Stimulated activated naive CD8-positive, alpha-beta T cell treated with anti-CD3 and anti-CD28 coated beads, Interleukin-15, Interleukin-2, amounts not matched to agents 100 ng/mL and 50 ng/mL, for 24 hours (primary cell): Measurements from ENCODE around the gene RGCC.
"Not testable (repeated sequence)": the region's sequence is repeated elsewhere in the genome, so short reads cannot be mapped to it uniquely, and the experiment has no call there.

Source experiments
- H3K27ac Mint-ChIP-seq: one replicate; pipeline ENCODE4 v1.8.0; 2021; ENCODE audit warnings: mild to moderate bottlenecking, mixed read lengths
- H3K27me3 Mint-ChIP-seq: one replicate; pipeline ENCODE4 v1.8.0; 2021; ENCODE audit warnings: mixed read lengths
- H3K36me3 Mint-ChIP-seq: one replicate; pipeline ENCODE4 v1.8.0; 2021; ENCODE audit warnings: low read depth, mixed read lengths
- H3K4me1 Mint-ChIP-seq: one replicate; pipeline ENCODE4 v1.8.0; 2021; ENCODE audit warnings: low read depth, mixed read lengths
- H3K4me3 Mint-ChIP-seq: one replicate; pipeline ENCODE4 v1.8.0; 2021; ENCODE audit warnings: mild to moderate bottlenecking, mixed read lengths
- H3K9me3 Mint-ChIP-seq: one replicate; pipeline ENCODE4 v1.8.0; 2021; ENCODE audit warnings: mixed read lengths

Gene RGCC

DNA sequence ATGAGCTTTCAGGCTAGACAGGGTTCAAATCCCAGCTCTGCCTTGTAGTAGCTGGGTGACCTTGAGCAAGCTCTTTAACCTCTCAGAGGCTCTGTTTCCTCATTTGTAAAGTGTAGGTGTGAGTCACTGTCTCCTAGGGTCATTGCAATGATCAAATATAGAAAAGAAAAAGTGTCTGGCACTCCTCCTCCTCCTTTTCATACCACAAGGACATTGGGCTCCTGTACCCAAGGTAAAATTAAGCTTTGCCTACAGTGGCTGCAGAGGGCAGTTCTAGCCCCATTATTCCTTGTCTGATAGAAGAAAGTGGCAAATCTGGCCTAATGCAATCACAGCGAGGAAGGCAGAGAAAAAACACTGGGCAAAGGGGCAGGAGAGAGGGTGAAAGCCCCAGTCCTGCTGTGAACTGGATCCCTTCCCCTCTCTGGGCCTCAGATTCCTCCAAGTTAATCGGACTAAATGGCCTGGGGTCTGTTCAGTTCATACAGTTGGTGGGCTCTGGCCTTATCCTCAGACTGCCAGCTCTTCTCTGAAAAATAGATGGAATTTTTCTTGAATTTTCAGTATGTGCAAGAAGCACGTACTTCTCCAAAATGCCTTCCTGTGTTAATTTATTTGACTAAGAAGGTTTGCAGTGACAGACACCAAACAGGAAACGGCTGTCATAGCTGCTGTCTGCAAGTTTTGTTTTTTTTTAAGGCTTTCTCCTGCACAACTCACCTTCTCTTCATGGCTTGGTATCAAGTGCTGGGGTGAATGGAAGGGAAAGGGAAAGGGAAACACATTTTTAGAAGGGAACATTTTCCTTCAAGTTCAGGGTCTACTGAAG, 35.3 kb downstream of the RGCC start:
- no peaks in the 10 kb centered on the region for H3K36me3 Mint-ChIP-seq
- peaks cover 91% of the 10 kb centered on the region for H3K4me1 Mint-ChIP-seq
- no peaks in the 10 kb centered on the region for H3K27me3 Mint-ChIP-seq
- H3K27ac Mint-ChIP-seq = peak overlapping the region; percentile 85
- H3K9me3 Mint-ChIP-seq = no peaks in the 10 kb centered on the region
- peak overlapping the region; percentile 64 for H3K4me3 Mint-ChIP-seq

DNA sequence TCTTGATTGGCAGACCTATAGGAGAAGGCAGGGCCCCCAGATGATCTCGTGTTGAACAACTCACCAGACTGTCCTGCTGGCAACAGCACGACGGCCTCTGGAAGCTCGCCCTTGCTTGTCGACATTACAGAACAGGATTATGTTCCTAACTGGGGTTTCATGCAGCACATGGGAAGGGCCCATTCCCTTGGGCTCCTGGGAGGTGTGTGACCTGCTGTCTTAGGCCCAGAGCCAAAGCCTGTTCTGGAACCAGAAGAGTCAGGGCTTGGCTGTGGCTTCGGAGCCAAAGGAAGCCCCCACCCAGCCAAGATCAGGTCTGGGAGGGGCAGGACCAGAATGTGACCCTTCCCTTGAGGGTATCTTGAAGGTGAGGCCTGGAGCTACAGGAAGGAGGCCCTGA, 36.9 kb downstream of the RGCC start:
- H3K27me3 Mint-ChIP-seq = no peaks in the 10 kb centered on the region
- no peaks in the 10 kb centered on the region for H3K9me3 Mint-ChIP-seq
- H3K27ac Mint-ChIP-seq = peak overlapping the region; percentile 57
- no peaks in the 10 kb centered on the region for H3K36me3 Mint-ChIP-seq
- no peak overlapping the region for H3K4me3 Mint-ChIP-seq
- peaks cover 91% of the 10 kb centered on the region for H3K4me1 Mint-ChIP-seq

DNA sequence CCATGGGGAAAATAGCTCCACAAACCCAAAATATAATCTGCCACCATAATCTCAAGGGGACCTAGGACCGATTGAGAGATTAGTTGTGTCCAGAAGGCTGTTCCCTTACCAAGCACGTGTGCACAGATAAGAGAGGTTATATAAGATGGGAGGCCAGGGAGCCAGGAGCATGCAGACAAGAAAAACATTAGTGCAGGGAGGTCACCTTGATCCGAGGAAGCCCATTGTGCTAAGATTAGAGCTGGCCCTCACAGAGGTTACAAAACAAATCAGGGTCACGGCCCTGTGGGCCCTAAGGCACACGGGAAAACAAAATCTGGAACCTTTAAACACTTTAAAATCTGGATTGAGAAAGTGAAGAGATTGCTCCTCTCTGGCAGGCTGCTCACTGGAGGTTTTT, 37.7 kb downstream of the RGCC start:
- Mint-ChIP-seq H3K27me3 (no peaks in the 10 kb centered on the region), H3K4me3 (no peak overlapping the region), H3K27ac (no peak overlapping the region), H3K9me3 (no peaks in the 10 kb centered on the region), H3K36me3 (no peaks in the 10 kb centered on the region), H3K4me1 (peaks cover 91% of the 10 kb centered on the region)

DNA sequence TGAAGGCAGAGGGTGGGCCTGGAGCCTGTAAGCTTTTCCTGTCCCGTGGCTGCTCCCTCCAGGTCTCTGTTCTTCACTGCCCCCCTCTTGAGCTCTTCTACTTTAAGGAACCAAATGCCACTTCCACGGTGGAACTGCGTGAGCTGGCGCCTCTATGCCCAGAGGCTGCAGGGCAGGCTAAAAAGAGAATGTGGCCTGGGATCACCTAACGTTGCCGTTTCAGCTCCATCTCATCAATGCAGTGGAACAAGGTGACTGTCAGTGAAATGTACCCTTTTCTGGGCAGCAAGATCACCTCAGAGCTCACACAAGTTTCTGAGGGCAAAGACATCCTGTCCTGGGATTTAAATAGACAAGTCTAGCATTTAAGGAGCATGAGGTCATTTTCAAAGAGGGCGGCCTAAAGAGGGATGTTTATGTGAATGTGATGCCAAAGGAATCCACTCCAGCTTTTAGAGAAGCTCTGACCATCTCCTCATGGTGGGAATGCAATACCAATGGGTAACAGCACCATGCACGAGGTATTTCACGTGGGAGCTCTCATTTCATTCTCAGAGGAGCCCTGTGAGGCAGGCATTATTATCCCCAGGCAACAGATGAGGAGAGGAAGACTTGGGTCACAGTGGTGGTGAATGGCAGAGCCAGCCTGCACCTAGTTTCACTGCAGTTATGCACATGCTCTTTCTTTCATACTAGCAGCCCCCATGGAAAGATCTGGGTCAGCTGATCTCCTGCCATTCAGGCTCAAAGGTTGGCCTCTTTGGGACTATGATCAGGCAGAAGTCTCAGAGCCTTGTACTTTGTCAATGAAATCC, 39.3 kb downstream of the RGCC start:
- H3K36me3 Mint-ChIP-seq = no peaks in the 10 kb centered on the region
- H3K27me3 Mint-ChIP-seq = no peaks in the 10 kb centered on the region
- H3K9me3 Mint-ChIP-seq = no peaks in the 10 kb centered on the region
- peaks cover 94% of the 10 kb centered on the region for H3K4me1 Mint-ChIP-seq
- no peak overlapping the region for H3K4me3 Mint-ChIP-seq
- peak overlapping the region; percentile 79 for H3K27ac Mint-ChIP-seq

- Mint-ChIP-seq H3K27me3 (no peaks in the 10 kb centered on the region), H3K9me3 (no peaks in the 10 kb centered on the region), H3K4me1 (peaks cover 94% of the 10 kb centered on the region), H3K27ac (peak overlapping the region; percentile 79), H3K4me3 (no peak overlapping the region), H3K36me3 (no peaks in the 10 kb centered on the region)
These were observed 40.1 kb downstream of the RGCC start for GRCh38 chr13:41497436-41497835.

- Mint-ChIP-seq H3K36me3 (peaks cover 3% of the 10 kb centered on the region), H3K9me3 (peaks cover 12% of the 10 kb centered on the region), H3K27me3 (no peaks in the 10 kb centered on the region), H3K4me3 (no peak overlapping the region), H3K27ac (peak overlapping the region; percentile 2), H3K4me1 (peaks cover 82% of the 10 kb centered on the region)
These were observed 42.1 kb downstream of the RGCC start for GRCh38 chr13:41499452-41499851.

GRCh38 chr13:41500511-41500910, 43.2 kb downstream of the RGCC start:
- Mint-ChIP-seq H3K4me3 (no peak overlapping the region), H3K36me3 (peaks cover 12% of the 10 kb centered on the region), H3K4me1 (peaks cover 76% of the 10 kb centered on the region), H3K27ac (no peak overlapping the region), H3K27me3 (no peaks in the 10 kb centered on the region), H3K9me3 (peaks cover 20% of the 10 kb centered on the region)

DNA sequence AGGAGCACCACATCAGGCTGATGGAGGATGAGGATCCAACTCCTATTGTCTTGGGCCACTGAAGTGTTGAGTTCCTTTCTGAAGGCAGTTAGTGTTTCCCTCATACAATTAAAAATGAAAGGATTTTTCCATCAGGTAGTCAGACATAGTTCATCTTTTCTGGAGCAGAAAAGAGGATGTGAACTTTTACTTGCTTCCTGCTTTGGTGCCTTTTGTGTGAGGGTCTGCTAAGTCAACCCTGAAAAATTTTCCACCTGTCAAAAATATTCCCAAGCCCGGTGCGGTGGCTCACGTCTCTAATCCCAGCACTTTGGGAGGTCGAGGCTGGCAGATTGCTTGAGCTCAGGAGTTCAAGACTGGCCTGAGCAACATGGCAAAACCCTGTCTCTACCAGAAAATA, 43.9 kb downstream of the RGCC start:
- Mint-ChIP-seq H3K27ac (no peak overlapping the region), H3K36me3 (peaks cover 16% of the 10 kb centered on the region), H3K27me3 (no peaks in the 10 kb centered on the region), H3K4me3 (no peak overlapping the region), H3K4me1 (peaks cover 73% of the 10 kb centered on the region), H3K9me3 (peaks cover 20% of the 10 kb centered on the region)

- H3K36me3 Mint-ChIP-seq = peaks cover 16% of the 10 kb centered on the region
- no peak overlapping the region for H3K27ac Mint-ChIP-seq
- H3K4me1 Mint-ChIP-seq = peaks cover 66% of the 10 kb centered on the region
- no peaks in the 10 kb centered on the region for H3K27me3 Mint-ChIP-seq
- peaks cover 20% of the 10 kb centered on the region for H3K9me3 Mint-ChIP-seq
- no peak overlapping the region for H3K4me3 Mint-ChIP-seq
These were observed 44.7 kb downstream of the RGCC start for GRCh38 chr13:41502031-41502430.

- no peaks in the 10 kb centered on the region for H3K27me3 Mint-ChIP-seq
- no peak overlapping the region for H3K27ac Mint-ChIP-seq
- peaks cover 16% of the 10 kb centered on the region for H3K36me3 Mint-ChIP-seq
- no peak overlapping the region for H3K4me3 Mint-ChIP-seq
- H3K4me1 Mint-ChIP-seq = peaks cover 59% of the 10 kb centered on the region
- peaks cover 20% of the 10 kb centered on the region for H3K9me3 Mint-ChIP-seq
These were observed 45.3 kb downstream of the RGCC start for GRCh38 chr13:41502673-41503072.

GRCh38 chr13:41503356-41503755, 46.0 kb downstream of the RGCC start:
- no peak overlapping the region for H3K4me3 Mint-ChIP-seq
- H3K36me3 Mint-ChIP-seq = peaks cover 16% of the 10 kb centered on the region
- peaks cover 20% of the 10 kb centered on the region for H3K9me3 Mint-ChIP-seq
- no peaks in the 10 kb centered on the region for H3K27me3 Mint-ChIP-seq
- peaks cover 53% of the 10 kb centered on the region for H3K4me1 Mint-ChIP-seq
- H3K27ac Mint-ChIP-seq = no peak overlapping the region

GRCh38 chr13:41504657-41505056, 47.3 kb downstream of the RGCC start:
- H3K27ac Mint-ChIP-seq, H3K27me3 Mint-ChIP-seq, H3K4me3 Mint-ChIP-seq: not testable (repeated sequence)
- Mint-ChIP-seq H3K36me3 (peaks cover 16% of the 10 kb centered on the region), H3K9me3 (peaks cover 20% of the 10 kb centered on the region), H3K4me1 (peaks cover 43% of the 10 kb centered on the region)

DNA sequence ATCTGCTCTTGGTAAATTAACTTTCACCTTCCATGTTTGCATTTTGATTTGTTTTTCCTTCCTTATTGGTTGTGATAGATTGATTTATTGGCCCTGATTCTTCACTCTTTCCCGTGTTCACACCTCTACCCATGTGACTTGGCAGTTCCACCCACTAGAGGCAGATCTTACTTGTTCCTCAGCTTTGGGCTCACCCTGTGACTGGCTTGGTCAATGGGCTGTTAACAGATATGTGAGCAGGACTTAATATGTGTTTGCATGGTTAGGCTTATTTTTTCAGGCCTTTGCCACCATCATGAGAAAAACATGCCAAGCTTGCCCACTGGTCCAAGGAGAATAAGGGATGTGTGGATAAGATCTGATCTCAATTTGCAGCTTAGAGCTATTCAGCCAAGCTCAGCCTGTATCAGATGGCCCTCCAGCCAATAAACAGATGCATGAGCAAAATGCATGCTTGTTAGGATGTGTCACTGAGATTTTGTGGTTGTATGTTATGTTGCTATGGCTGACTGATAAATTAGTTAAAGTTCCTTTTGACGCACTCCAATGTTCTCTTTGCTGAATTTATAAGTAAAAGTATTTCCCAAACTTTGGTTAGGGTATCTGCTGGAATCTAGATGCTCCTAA, 48.0 kb downstream of the RGCC start:
- H3K27me3 Mint-ChIP-seq = no peaks in the 10 kb centered on the region
- H3K9me3 Mint-ChIP-seq = peaks cover 20% of the 10 kb centered on the region
- peaks cover 16% of the 10 kb centered on the region for H3K36me3 Mint-ChIP-seq
- peaks cover 37% of the 10 kb centered on the region for H3K4me1 Mint-ChIP-seq
- H3K4me3 Mint-ChIP-seq = no peak overlapping the region
- no peak overlapping the region for H3K27ac Mint-ChIP-seq

GRCh38 chr13:41506312-41506711, 49.0 kb downstream of the RGCC start:
- H3K27ac Mint-ChIP-seq = no peak overlapping the region
- peaks cover 20% of the 10 kb centered on the region for H3K9me3 Mint-ChIP-seq
- no peak overlapping the region for H3K4me3 Mint-ChIP-seq
- no peaks in the 10 kb centered on the region for H3K27me3 Mint-ChIP-seq
- H3K36me3 Mint-ChIP-seq = peaks cover 16% of the 10 kb centered on the region
- H3K4me1 Mint-ChIP-seq = peaks cover 27% of the 10 kb centered on the region

- H3K9me3 Mint-ChIP-seq = peaks cover 4% of the 10 kb centered on the region
- no peak overlapping the region for H3K4me3 Mint-ChIP-seq
- H3K4me1 Mint-ChIP-seq = peaks cover 9% of the 10 kb centered on the region
- no peak overlapping the region for H3K27ac Mint-ChIP-seq
- H3K36me3 Mint-ChIP-seq = peaks cover 8% of the 10 kb centered on the region
- H3K27me3 Mint-ChIP-seq = no peaks in the 10 kb centered on the region
These were observed 52.6 kb downstream of the RGCC start for GRCh38 chr13:41509971-41510370.
